Measurements from ENCODE around the gene MICAL1.

MICAL1 gene

GRCh38 chr6:109455437-109456110, at the start of gene MICAL1:
MICAL1 (minus strand) TSS chr6:109455772; CDS start chr6:109454196, 1,576 bp downstream.
- DNase-seq (ENCODE audit: low read depth in 2 of 2): peak in 1 of 2 donors; percentile 41

GRCh38 chr6:109503327-109504224, 48.0 kb upstream of the MICAL1 start:
- no peak for DNase-seq (ENCODE audit: low read depth in 2 of 2)

GRCh38 chr6:109498936-109499335, 43.4 kb upstream of the MICAL1 start:
- no peak for DNase-seq (ENCODE audit: low read depth in 2 of 2)

GRCh38 chr6:109498052-109498451, 42.5 kb upstream of the MICAL1 start:
- no peak for DNase-seq (ENCODE audit: low read depth in 2 of 2)

GRCh38 chr6:109496036-109496772, 40.6 kb upstream of the MICAL1 start:
- DNase-seq (ENCODE audit: low read depth in 2 of 2): no peak

- no peak for DNase-seq (ENCODE audit: low read depth in 2 of 2)
These were observed 38.3 kb upstream of the MICAL1 start for GRCh38 chr6:109493865-109494264.

- DNase-seq (ENCODE audit: low read depth in 2 of 2): no peak
These were observed 35.8 kb upstream of the MICAL1 start for GRCh38 chr6:109491207-109491938.

- no peak for DNase-seq (ENCODE audit: low read depth in 2 of 2)
These were observed 35.1 kb upstream of the MICAL1 start for GRCh38 chr6:109490713-109491112.

GRCh38 chr6:109488001-109488400, 32.4 kb upstream of the MICAL1 start:
- DNase-seq (ENCODE audit: low read depth in 2 of 2): no peak

- DNase-seq (ENCODE audit: low read depth in 2 of 2): no peak
These were observed 30.5 kb upstream of the MICAL1 start for GRCh38 chr6:109486068-109486467.

- no peak for DNase-seq (ENCODE audit: low read depth in 2 of 2)
These were observed 29.8 kb upstream of the MICAL1 start for GRCh38 chr6:109485266-109485935.

- DNase-seq (ENCODE audit: low read depth in 2 of 2): no peak
These were observed 28.6 kb upstream of the MICAL1 start for GRCh38 chr6:109484122-109484521.

GRCh38 chr6:109483735-109484057, 28.1 kb upstream of the MICAL1 start:
- DNase-seq (ENCODE audit: low read depth in 2 of 2): no peak

- DNase-seq (ENCODE audit: low read depth in 2 of 2): peak; percentile 80 to 85
These were observed 27.5 kb upstream of the MICAL1 start, which contains the start of gene ZBTB24 for GRCh38 chr6:109482905-109483734. ZBTB24 (minus strand) TSS chr6:109483219; CDS start chr6:109482026, 1,193 bp downstream.

- no peak for DNase-seq (ENCODE audit: low read depth in 2 of 2)
These were observed 25.5 kb upstream of the MICAL1 start for GRCh38 chr6:109480993-109481480.

GRCh38 chr6:109478841-109479624, 23.5 kb upstream of the MICAL1 start:
- no peak for DNase-seq (ENCODE audit: low read depth in 2 of 2)

GRCh38 chr6:109478222-109478805, 22.7 kb upstream of the MICAL1 start:
- no peak for DNase-seq (ENCODE audit: low read depth in 2 of 2)

GRCh38 chr6:109477725-109478124, 22.2 kb upstream of the MICAL1 start:
- no peak for DNase-seq (ENCODE audit: low read depth in 2 of 2)

- no peak for DNase-seq (ENCODE audit: low read depth in 2 of 2)
These were observed 21.6 kb upstream of the MICAL1 start for GRCh38 chr6:109477184-109477583.

All from activated CD4-positive, alpha-beta T cell treated with anti-CD3 and anti-CD28 coated beads for 24 hours (primary cell).